IMR-90 (cell line): ENCODE results near the gene PRKCA. TPM values are rescaled to one million over a fixed set of nuclear protein-coding genes. Genes with fewer than 3 reads are reported as not detected.

Source experiments
- ATAC-seq: fragments of 200-7000 bp; cut with Tn5 transposase; 2 replicates; pipeline ENCODE4 v1.9.1; 2020; ENCODE audit warnings: low read depth, mild to moderate bottlenecking, moderate library complexity
- BruUV-seq: library from RNA; stranded (reverse); fragments of 400-500 nt; replicated peaks from 2 replicates; lab custom pipeline; 2021; lab: Mats Ljungman, UMichigan
- CTCF ChIA-PET: fragments of 300-600 bp; formaldehyde crosslinking; extraction: SDS; loops from one replicate; lab custom pipeline; 2021; ENCODE audit warnings: antibody characterized with exemption; lab: Yijun Ruan, JAX
- POLR2A ChIA-PET: fragments of 300-600 bp; sonication (Branson Sonifier 250); formaldehyde crosslinking; loops from one replicate; lab custom pipeline; 2022; ENCODE audit warnings: antibody characterized with exemption; ENCODE audit not compliant: unreplicated experiment; lab: Charles Lee
- DNase-seq: peaks from one replicate; pipeline ENCODE4 v3.0.0; 2013
- H2AFZ ChIP-seq: replicated peaks from 2 replicates; pipeline ENCODE3; 2013; ENCODE audit warnings: low read length, mild to moderate bottlenecking; ENCODE audit not compliant: poor library complexity
- H2AK5ac ChIP-seq: 2 replicates; pipeline ENCODE4 v1.6.1; 2013; ENCODE audit warnings: low read depth, low read length, inconsistent platforms
- H2AK9ac ChIP-seq: replicated peaks from 2 replicates; pipeline ENCODE3; 2013; ENCODE audit warnings: mild to moderate bottlenecking, low read depth, low read length, moderate library complexity; ENCODE audit not compliant: poor library complexity
- H2BK120ac ChIP-seq: 2 replicates; pipeline ENCODE4 v1.6.1; 2013; ENCODE audit warnings: low read depth, low read length, inconsistent platforms
- H2BK15ac ChIP-seq: 3 replicates; pipeline ENCODE4 v1.6.1; 2013; ENCODE audit warnings: low read depth, low read length, inconsistent platforms
- H2BK20ac ChIP-seq: 2 replicates; pipeline ENCODE4 v1.6.1; 2013; ENCODE audit warnings: low read depth, mild to moderate bottlenecking, inconsistent platforms, low read length, moderate library complexity
- H2BK5ac ChIP-seq: 2 replicates; pipeline ENCODE4 v1.6.1; 2013; ENCODE audit warnings: mild to moderate bottlenecking, low read depth, low read length, inconsistent platforms; ENCODE audit not compliant: poor library complexity, severe bottlenecking
- H3K14ac ChIP-seq: replicated peaks from 2 replicates; pipeline ENCODE4 v1.6.1; 2013; ENCODE audit warnings: low read depth, low read length, inconsistent platforms
- H3K18ac ChIP-seq: 2 replicates; pipeline ENCODE4 v1.6.1; 2013; ENCODE audit warnings: low read depth, low read length, control low read depth
- H3K23ac ChIP-seq: 2 replicates; pipeline ENCODE4 v1.6.1; 2013; ENCODE audit warnings: low read depth, low read length, inconsistent platforms
- H3K27ac ChIP-seq: 2 replicates; pipeline ENCODE4 v1.5.1; 2013; ENCODE audit warnings: mild to moderate bottlenecking, control low read depth, low read length; ENCODE audit not compliant: insufficient read depth
- H3K27me3 ChIP-seq: 2 replicates; pipeline ENCODE4 v1.6.1; 2013; ENCODE audit warnings: low read length; ENCODE audit not compliant: control insufficient read depth, insufficient read depth
- H3K36me3 ChIP-seq: 2 replicates; pipeline ENCODE4 v1.6.1; 2013; ENCODE audit warnings: low read length, mixed read lengths; ENCODE audit not compliant: control insufficient read depth, insufficient read depth
- H3K4ac ChIP-seq: 2 replicates; pipeline ENCODE4 v1.6.1; 2013; ENCODE audit warnings: low read depth, low read length, inconsistent platforms
- H3K4me1 ChIP-seq: 2 replicates; pipeline ENCODE4 v1.6.1; 2013; ENCODE audit warnings: low read length, mixed read lengths; ENCODE audit not compliant: control insufficient read depth, insufficient read depth
- H3K4me2 ChIP-seq: 2 replicates; pipeline ENCODE4 v1.6.1; 2013; ENCODE audit warnings: low read depth, mild to moderate bottlenecking, control low read depth, low read length, moderate library complexity
- H3K4me3 ChIP-seq: 2 replicates; pipeline ENCODE4 v1.5.1; 2013; ENCODE audit warnings: low read depth, mild to moderate bottlenecking, control low read depth, low read length, moderate library complexity; ENCODE audit not compliant: insufficient read depth
- H3K56ac ChIP-seq: 2 replicates; pipeline ENCODE4 v1.6.1; 2013; ENCODE audit warnings: low read length, inconsistent platforms; ENCODE audit not compliant: insufficient read depth; ENCODE audit errors: extremely low read depth
- H3K79me1 ChIP-seq, 2 experiments: 2 replicates each; pipeline ENCODE4 v1.6.1; 2013; ENCODE audit warnings: low read length in 2 of 2, inconsistent platforms in 1 of 2, low read depth in 1 of 2
- H3K9ac ChIP-seq: 2 replicates; pipeline ENCODE4 v1.6.1; 2013; ENCODE audit warnings: low read depth, low read length, control low read depth
- H3K9me1 ChIP-seq: 2 replicates; pipeline ENCODE4 v1.6.1; 2013; ENCODE audit warnings: low read length, inconsistent platforms; ENCODE audit not compliant: insufficient read depth
- H3K9me3 ChIP-seq: 2 replicates; pipeline ENCODE4 v1.6.1; 2013; ENCODE audit warnings: low read length; ENCODE audit not compliant: control insufficient read depth, insufficient read depth
- H4K20me1 ChIP-seq: 2 replicates; pipeline ENCODE4 v1.6.1; 2013; ENCODE audit warnings: low read length, inconsistent platforms; ENCODE audit not compliant: insufficient read depth
- H4K5ac ChIP-seq: 2 replicates; pipeline ENCODE4 v1.6.1; 2013; ENCODE audit warnings: mild to moderate bottlenecking, low read depth, low read length, control low read depth
- H4K8ac ChIP-seq, 2 experiments: 2 replicates each; pipeline ENCODE4 v1.6.1; 2013; ENCODE audit warnings: low read depth in 2 of 2, low read length in 2 of 2, control low read depth in 1 of 2, inconsistent platforms in 1 of 2
- H4K91ac ChIP-seq: 2 replicates; pipeline ENCODE4 v1.6.1; 2013; ENCODE audit warnings: low read depth, low read length, inconsistent platforms; ENCODE audit not compliant: insufficient read depth
- BHLHE40 ChIP-seq: fragments of 150-350 bp; IDR thresholded peaks from 2 replicates; pipeline ENCODE4 v1.6.1; 2016; ENCODE audit warnings: mild to moderate bottlenecking, low read depth, low read length
- CHD1 ChIP-seq: IDR thresholded peaks from 2 replicates; pipeline ENCODE4 v1.6.1; 2012; ENCODE audit warnings: low read depth, low read length, improper control_type of control experiment
- CTCF ChIP-seq: conservative IDR thresholded peaks from 2 replicates; pipeline ENCODE4 v1.5.1; 2012; ENCODE audit warnings: mild to moderate bottlenecking, low read depth, low read length, improper control_type of control experiment
- RCOR1 ChIP-seq: IDR thresholded peaks from 2 replicates; pipeline ENCODE4 v1.6.1; 2012; ENCODE audit warnings: mild to moderate bottlenecking, low read length, improper control_type of control experiment; ENCODE audit not compliant: insufficient replicate concordance
- RFX5 ChIP-seq: IDR thresholded peaks from 2 replicates; pipeline ENCODE4 v1.8.0; 2012; ENCODE audit warnings: low read depth, mild to moderate bottlenecking, low read length, moderate library complexity
- SMC3 ChIP-seq: fragments of 150-350 bp; IDR thresholded peaks from 2 replicates; pipeline ENCODE4 v1.6.1; 2016; ENCODE audit warnings: low read depth, mild to moderate bottlenecking, antibody characterized with exemption, low read length, moderate library complexity
- USF2 ChIP-seq: fragments of 150-350 bp; IDR thresholded peaks from 2 replicates; pipeline ENCODE4 v1.6.1; 2017; ENCODE audit warnings: mild to moderate bottlenecking, antibody characterized with exemption, low read length, low read depth
- WGBS, 2 experiments: methylation state at CpG; one replicate each; pipeline versions ENCODE4 v1.1.5 to v1.1.7; 2013; ENCODE audit warnings: missing lambda C conversion rate in 2 of 2; ENCODE audit not compliant: insufficient read length in 1 of 2; ENCODE audit errors: extremely low coverage in 2 of 2; 5-methylcytosine and 5-hydroxymethylcytosine counted together
- dilution Hi-C: fragments of 300-500 bp; cut with HindIII; formaldehyde crosslinking; loops from one replicate; pipeline ENCODE4 v1.14.3; 2018; ENCODE audit warnings: low sequenced_read_pairs; ENCODE audit not compliant: unreplicated experiment
- in situ Hi-C: fragments of 300-500 bp; cut with MboI; formaldehyde crosslinking; loops from 3 replicates; pipeline ENCODE4 v1.14.3; 2019; ENCODE audit warnings: low sequenced_read_pairs, inconsistent platforms, mixed read lengths
- intact Hi-C: fragments of 100-400 bp; cut with micrococcal nuclease; formaldehyde crosslinking; loops from 2 replicates; pipeline ENCODE4 v1.10.0; 2022
- polyA plus RNA-seq, 3 experiments: library from polyadenylated mRNA; depleted of rRNA; stranded (reverse); fragments of >200 nt; gene quantifications; 2 replicates each; pipeline ENCODE4 v1.2.3, GENCODE V29; 2012; ENCODE audit warnings: low replicate concordance in 1 of 3
- total RNA-seq: library from RNA; depleted of rRNA; stranded (reverse); fragments of >200 nt; gene quantifications from 2 replicates; pipeline ENCODE4 v1.2.3, GENCODE V29; 2012

Gene PRKCA
- total and polyA plus RNA-seq, 2 of the 4 experiments (the other 2 are of a cell fraction), result 31.0 to 46.0 TPM

- H3K4me2 ChIP-seq, result no peak overlapping the region
Measured at GRCh38 chr17:66313995-66314659, 11.7 kb downstream of the PRKCA start.

More at GRCh38 chr17:66313995-66314659, 11.7 kb downstream of the PRKCA start:
- peaks cover 10% of the 10 kb centered on the region for H3K36me3 ChIP-seq
- no peak for DNase-seq
- no peak overlapping the region for H3K4me3 ChIP-seq
- H3K56ac ChIP-seq, result no peak overlapping the region
- H3K4ac ChIP-seq, result no peak overlapping the region
- H4K91ac ChIP-seq, result no peak overlapping the region
- H3K4me1 ChIP-seq, result peaks cover 19% of the 10 kb centered on the region
- peaks cover 49 to 85% of the 10 kb centered on the region in 2 experiments for H3K79me1 ChIP-seq
- H3K18ac ChIP-seq, result no peak overlapping the region
- no peak overlapping the region for H3K14ac ChIP-seq
- no peak overlapping the region for H2BK120ac ChIP-seq
- H4K20me1 ChIP-seq, result 0 out of 2 replicates have a peak, but pooled peaks cover 7% of the 10 kb centered on the region
- ATAC-seq, result no peak
- H2BK5ac ChIP-seq, result no peak overlapping the region
- no peak overlapping the region for H4K8ac ChIP-seq
- H3K27ac ChIP-seq, result no peak overlapping the region
- H2AFZ ChIP-seq, result no peak overlapping the region
- ChIA-PET CTCF (interaction anchor here (0.7 kb wide), 1 partner anchor 1644 kb away, joined by 4 read pairs; no protein-coding TSS in a partner anchor), POLR2A (no interaction called here)
- no peak overlapping the region for H2AK9ac ChIP-seq
- H3K9me1 ChIP-seq, result peaks cover 17% of the 10 kb centered on the region
- intact Hi-C loops, result loop anchor here (5.0 kb wide), 1 partner anchor 88 kb away; no protein-coding TSS in a partner anchor
- peak overlapping the region; percentile 15; the same call in 1 of the 2 replicates for H2AK5ac ChIP-seq
- no peak overlapping the region for H2BK20ac ChIP-seq
- 100% methylated on average over 1 of the region's 8 CpGs; no CpG with 5 or more reads in 1 of the 2 experiments for WGBS, 2 experiments
- H3K23ac ChIP-seq, result no peak overlapping the region
- dilution Hi-C loops, result no loop called here
- H3K27me3 ChIP-seq, result no peaks in the 10 kb centered on the region
- H2BK15ac ChIP-seq, result no peak overlapping the region
- no TSS peak for BruUV-seq
- no peak overlapping the region for H3K9ac ChIP-seq
- TF ChIP-seq USF2 (no peak), CHD1 (no peak), CTCF (no peak), SMC3 (no peak), RFX5 (no peak), RCOR1 (no peak), BHLHE40 (no peak)
- no peaks in the 10 kb centered on the region for H3K9me3 ChIP-seq
- no peak overlapping the region for H4K5ac ChIP-seq
- in situ Hi-C loops, result no loop called here
